GM18867 (cell line): ENCODE measurements around the gene TEX54.
A peak's percentile ranks its signal among the peaks of the same experiment; 100 is the strongest.

Experiments used
- ATAC-seq: cut with Tn5 transposase; IDR thresholded peaks from one replicate; pipeline ENCODE4 v1.9.1; 2021; ENCODE audit warnings: mild to moderate bottlenecking, moderate library complexity; ENCODE audit not compliant: unreplicated experiment

TEX54 gene

DNA sequence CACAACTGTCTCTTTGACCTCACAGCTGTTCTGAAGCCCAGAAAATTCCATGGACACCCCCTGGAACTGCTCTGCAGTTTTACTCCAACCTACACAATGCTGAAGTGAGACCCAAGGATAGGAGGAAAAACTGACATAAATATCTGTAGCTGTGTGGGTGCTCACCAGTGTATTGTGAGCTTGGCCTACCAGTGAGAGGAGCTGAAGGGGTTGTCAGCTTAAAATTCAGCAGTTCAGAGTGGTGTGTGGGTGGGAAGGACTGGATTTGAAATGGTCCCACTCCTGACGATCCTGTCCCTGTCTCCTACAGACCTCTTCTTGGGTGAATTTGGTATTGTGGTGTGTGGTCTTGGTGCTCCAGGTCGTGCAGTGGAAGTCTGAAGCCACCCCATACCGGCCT is 43.1 kb downstream of the TEX54 start:
- no peak for ATAC-seq

DNA sequence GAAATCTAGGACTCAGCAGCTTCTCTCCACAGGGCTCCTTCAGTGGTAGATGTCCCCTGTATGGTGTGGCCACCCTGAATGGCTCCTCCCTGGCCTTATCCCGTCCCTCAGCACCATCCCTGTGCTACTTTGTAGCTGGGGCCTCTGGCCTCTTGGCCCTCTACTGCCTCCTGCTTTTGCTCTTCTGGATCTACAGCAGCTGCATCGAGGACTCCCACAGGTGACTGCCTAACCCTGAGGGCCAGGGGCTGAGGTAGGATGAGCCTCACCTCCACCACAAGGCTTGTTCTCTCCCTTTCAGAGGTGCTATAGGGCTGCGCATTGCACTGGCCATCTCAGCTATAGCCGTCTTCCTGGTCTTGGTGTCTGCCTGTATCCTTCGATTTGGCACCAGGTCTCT is 43.6 kb downstream of the TEX54 start:
- ATAC-seq: no peak

DNA sequence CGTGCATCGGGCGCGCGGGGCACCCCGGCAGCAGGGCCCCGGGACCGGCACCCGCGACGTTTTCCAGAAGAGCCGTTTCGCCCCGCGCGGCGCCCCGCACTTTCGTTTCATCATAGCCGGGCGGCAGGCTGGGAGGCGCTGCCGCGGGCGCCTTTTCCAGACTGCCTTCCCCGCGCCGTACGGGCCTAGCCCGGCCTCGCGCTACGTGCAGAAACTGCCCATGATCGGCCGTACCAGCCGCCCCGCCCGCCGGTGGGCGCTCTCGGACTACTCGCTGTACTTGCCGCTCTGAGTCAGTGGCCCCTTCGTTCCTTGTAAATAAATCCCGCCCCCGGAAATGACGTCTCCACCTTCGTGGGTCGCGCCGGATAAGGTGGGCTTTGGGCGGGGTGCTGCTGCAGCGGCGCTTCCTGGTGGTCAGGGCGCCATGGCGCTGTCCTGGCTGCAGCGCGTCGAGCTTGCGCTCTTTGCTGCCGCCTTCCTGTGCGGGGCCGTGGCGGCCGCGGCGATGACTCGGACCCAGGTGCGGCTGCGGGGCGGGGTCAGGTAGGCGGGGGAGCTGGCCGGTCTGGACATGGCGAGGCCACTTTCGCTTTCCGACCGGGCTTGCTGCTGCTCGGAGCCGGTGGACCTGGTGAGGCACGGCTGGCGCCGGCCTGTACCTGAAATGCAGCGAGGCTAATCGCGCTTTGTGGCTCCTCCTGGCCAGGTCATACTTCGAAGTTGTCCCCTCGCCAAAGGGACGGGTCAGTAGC is 45.5 kb downstream of the TEX54 start, which contains the start of gene TMEM179B:
TSS of gene TMEM179B (plus strand) at position 398 of the 755 bp plus-strand sequence. CDS start at position 428, 30 bp downstream.
- ATAC-seq: peak; percentile 62

DNA sequence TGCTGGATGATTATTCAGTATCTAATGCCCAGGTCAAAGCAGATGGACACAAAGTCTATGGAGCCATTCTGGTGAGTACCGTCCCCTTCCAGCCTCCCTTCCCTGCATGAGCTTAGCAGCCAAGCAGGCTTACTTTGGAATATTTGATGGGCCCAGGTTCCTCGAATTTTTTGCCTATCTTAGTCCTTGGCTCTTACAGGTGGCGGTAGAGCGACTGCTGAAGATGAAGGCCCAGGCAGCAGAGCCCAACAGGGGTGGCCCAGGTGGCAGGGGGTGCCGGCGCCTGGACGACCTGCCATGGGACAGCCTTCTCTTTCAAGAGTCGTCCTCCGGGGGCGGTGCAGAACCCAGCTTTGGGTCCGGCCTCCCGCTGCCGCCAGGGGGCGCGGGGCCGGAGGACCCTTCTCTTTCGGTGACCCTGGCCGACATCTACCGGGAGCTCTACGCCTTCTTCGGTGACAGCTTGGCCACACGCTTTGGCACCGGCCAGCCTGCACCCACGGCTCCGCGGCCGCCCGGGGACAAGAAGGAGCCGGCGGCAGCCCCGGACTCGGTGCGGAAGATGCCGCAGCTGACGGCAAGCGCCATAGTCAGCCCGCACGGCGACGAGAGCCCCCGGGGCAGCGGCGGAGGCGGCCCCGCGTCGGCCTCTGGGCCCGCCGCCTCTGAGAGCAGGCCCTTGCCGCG is 46.2 kb downstream of the TEX54 start:
- peak; percentile 66 for ATAC-seq

DNA sequence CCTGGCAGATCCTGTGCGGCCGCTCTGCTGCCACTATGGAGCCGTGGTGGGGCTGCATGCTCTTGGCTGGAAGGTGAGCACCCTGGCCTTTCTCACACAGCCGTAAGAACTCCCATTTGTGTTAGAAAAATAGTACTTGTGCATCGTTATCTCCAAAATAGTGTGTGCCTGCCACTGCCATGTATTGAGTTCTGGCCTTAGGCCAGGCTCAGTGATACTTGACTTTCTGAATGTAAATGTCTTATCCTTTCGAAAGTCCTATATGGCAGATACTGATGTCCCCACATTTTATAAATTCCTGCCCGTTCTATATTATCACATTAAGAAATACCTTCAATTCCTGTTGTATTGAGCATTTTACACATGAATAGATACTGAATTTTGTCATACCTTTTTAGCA is 49.9 kb downstream of the TEX54 start:
- no peak for ATAC-seq
